ENCODE data around the gene KCNG1. TPM values are rescaled to one million over a fixed set of nuclear protein-coding genes. Genes with fewer than 3 reads are reported as not detected.
A peak's percentile ranks its signal among the peaks of the same experiment; 100 is the strongest.

KCNG1 gene
- total and polyA plus RNA-seq, 2 of the 13 experiments (the other 11 are each of a cell fraction or from before 2014, with no cell fraction given) = not detected

DNA sequence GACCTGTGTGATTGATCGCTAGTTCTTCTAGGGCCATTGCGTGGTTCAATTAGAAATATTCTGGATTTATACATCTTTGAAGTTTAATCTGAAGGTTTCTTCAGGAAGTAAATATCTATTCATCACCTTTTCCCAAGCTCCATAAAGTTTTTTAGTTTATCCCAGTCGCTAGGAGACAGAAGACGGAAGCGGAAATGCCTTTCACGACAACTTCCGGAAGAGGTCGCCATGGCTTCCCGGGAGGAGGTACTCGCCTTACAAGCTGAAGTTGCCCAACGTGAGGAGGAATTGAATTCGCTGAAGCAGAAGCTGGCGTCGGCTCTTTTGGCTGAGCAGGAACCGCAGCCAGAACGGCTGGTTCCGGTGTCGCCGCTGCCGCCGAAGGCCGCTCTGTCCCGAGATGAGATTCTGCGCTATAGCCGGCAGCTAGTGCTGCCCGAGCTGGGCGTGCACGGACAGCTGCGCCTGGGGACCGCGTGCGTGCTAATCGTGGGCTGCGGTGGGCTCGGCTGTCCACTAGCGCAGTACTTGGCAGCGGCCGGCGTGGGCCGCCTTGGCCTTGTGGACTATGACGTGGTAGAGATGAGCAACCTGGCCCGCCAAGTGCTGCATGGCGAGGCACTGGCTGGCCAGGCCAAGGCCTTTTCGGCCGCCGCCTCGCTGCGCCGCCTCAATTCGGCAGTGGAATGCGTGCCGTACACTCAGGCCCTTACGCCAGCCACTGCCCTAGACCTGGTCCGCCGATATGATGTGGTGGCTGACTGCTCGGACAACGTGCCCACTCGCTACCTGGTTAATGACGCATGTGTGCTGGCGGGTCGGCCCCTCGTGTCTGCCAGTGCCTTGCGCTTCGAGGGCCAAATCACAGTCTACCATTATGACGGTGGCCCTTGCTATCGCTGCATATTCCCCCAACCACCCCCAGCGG lies 64.0 kb downstream of the KCNG1 start, which contains the start of gene MOCS3 (continued):
- TF ChIP-seq GRHL1 (CRISPR knock-in tag; conservative IDR thresholded peaks at IDR 0.05) (no peak), ZNF546 (CRISPR knock-in tag; conservative IDR thresholded peaks at IDR 0.05) (peak; percentile 14; the same call in 1 of the 2 replicates), ZFYVE20 (CRISPR knock-in tag; IDR thresholded peaks at IDR 0.05; ENCODE audit: borderline replicate concordance, low read depth) (no peak), ZNF616 (CRISPR knock-in tag; IDR thresholded peaks at IDR 0.05; ENCODE audit: low read depth) (peak; percentile 46; the same call in 1 of the 2 replicates), FOXK2 (IDR thresholded peaks at IDR 0.05) (peak; percentile 99), MXI1 (IDR thresholded peaks at IDR 0.05; ENCODE audit: borderline replicate concordance, low read depth, low read length) (peak; percentile 96; the same call in 2 of the 3 replicates), PAX8 (CRISPR knock-in tag; IDR thresholded peaks at IDR 0.05; ENCODE audit: borderline replicate concordance) (peak; percentile 86; the same call in 1 of the 2 replicates), NFATC3 (CRISPR knock-in tag; IDR thresholded peaks at IDR 0.05) (no peak), ZNF44 (CRISPR knock-in tag; IDR thresholded peaks at IDR 0.05) (peak; percentile 91), NAIF1 (CRISPR knock-in tag; IDR thresholded peaks at IDR 0.05; ENCODE audit: borderline replicate concordance) (no peak), SIX4 (CRISPR knock-in tag; IDR thresholded peaks at IDR 0.05) (no peak), ZNF609 (CRISPR knock-in tag; IDR thresholded peaks at IDR 0.05; ENCODE audit: borderline replicate concordance) (no peak), SP140L (CRISPR knock-in tag; IDR thresholded peaks at IDR 0.05; ENCODE audit: borderline replicate concordance) (0 out of 2 replicates have a peak, but pooled peaks have one; percentile 17), ISX (CRISPR knock-in tag; conservative IDR thresholded peaks at IDR 0.05) (peak; percentile 92; the same call in 1 of the 2 replicates), ZNF33B (CRISPR knock-in tag; IDR thresholded peaks at IDR 0.05) (no peak; the same call in 1 of the 2 replicates)
- TF ChIP-seq, protein P1, sequence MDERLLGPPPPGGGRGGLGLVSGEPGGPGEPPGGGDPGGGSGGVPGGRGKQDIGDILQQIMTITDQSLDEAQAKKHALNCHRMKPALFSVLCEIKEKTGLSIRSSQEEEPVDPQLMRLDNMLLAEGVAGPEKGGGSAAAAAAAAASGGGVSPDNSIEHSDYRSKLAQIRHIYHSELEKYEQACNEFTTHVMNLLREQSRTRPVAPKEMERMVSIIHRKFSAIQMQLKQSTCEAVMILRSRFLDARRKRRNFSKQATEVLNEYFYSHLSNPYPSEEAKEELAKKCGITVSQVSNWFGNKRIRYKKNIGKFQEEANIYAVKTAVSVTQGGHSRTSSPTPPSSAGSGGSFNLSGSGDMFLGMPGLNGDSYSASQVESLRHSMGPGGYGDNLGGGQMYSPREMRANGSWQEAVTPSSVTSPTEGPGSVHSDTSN (CRISPR knock-in tag; IDR thresholded peaks at IDR 0.05) = no peak
- TF ChIP-seq, protein P2, sequence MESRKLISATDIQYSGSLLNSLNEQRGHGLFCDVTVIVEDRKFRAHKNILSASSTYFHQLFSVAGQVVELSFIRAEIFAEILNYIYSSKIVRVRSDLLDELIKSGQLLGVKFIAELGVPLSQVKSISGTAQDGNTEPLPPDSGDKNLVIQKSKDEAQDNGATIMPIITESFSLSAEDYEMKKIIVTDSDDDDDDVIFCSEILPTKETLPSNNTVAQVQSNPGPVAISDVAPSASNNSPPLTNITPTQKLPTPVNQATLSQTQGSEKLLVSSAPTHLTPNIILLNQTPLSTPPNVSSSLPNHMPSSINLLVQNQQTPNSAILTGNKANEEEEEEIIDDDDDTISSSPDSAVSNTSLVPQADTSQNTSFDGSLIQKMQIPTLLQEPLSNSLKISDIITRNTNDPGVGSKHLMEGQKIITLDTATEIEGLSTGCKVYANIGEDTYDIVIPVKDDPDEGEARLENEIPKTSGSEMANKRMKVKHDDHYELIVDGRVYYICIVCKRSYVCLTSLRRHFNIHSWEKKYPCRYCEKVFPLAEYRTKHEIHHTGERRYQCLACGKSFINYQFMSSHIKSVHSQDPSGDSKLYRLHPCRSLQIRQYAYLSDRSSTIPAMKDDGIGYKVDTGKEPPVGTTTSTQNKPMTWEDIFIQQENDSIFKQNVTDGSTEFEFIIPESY (CRISPR knock-in tag; IDR thresholded peaks at IDR 0.05) = peak; percentile 72
